Measurements from ENCODE around the gene PPDPF. TPM values are rescaled to one million over a fixed set of nuclear protein-coding genes. Genes with fewer than 3 reads are reported as not detected.

Gene PPDPF
- total and polyA plus RNA-seq, 2 donors (not counting 3 experiments of a cell fraction or from before 2014, with no cell fraction given): 52.2 to 219 TPM

GRCh38 chr20:63492982-63493381, 27.6 kb upstream of the PPDPF start:
- CTCF ChIA-PET: interaction anchor here (1.1 to 1.4 kb wide), 3 partner anchors 28 to 591 kb away, joined by 3 to 4 read pairs (median 3); partner anchors contain the start of genes LKAAEAR1, PPDPF and PTK6
- H3K9ac ChIP-seq (replicated peaks; ENCODE audit: extremely low read depth, insufficient read depth, low read length): no peak overlapping the region
- TF ChIP-seq JUN (IDR thresholded peaks at IDR 0.05; ENCODE audit: borderline replicate concordance, insufficient read depth, insufficient read length, low read depth) (no peak), MAX (IDR thresholded peaks at IDR 0.05; ENCODE audit: insufficient read depth, insufficient read length) (no peak), FOS (IDR thresholded peaks at IDR 0.05; ENCODE audit: borderline replicate concordance, insufficient read depth, low read length) (no peak), MYC (IDR thresholded peaks at IDR 0.05; ENCODE audit: low read depth, low read length) (no peak), EZH2 (IDR thresholded peaks at IDR 0.05; ENCODE audit: borderline replicate concordance, low read depth, low read length, severe bottlenecking) (no peak), POLR2A (IDR thresholded peaks at IDR 0.05; ENCODE audit: low read depth, low read length) (no peak), POLR2AphosphoS5 (IDR thresholded peaks at IDR 0.05; ENCODE audit: insufficient read depth, low read depth, low read length) (no peak), GATA2 (IDR thresholded peaks at IDR 0.05; ENCODE audit: insufficient read depth, insufficient read length, low read depth, low read length) (no peak), CTCF (IDR thresholded peaks at IDR 0.05; ENCODE audit: extremely low read depth in 1 of 2, insufficient read depth in 1 of 2, low read depth in 1 of 2, low read length in 2 of 2) (no peak)
- dilution Hi-C loops (cut with MboI; ENCODE audit: extremely low pct_ligation_motif_present, low sequenced_read_pairs): no loop called here
- H3K4me1 ChIP-seq (ENCODE audit: control insufficient read depth, extremely low read depth, insufficient read depth, low read length): no peaks in the 10 kb centered on the region
- H3K27ac ChIP-seq (ENCODE audit: insufficient read depth, low read depth, low read length): no peak overlapping the region
- no peaks in the 10 kb centered on the region for H3K36me3 ChIP-seq (ENCODE audit: control insufficient read depth in 2 of 2, extremely low read depth in 1 of 2, insufficient read depth in 2 of 2, low read length in 2 of 2)
- POLR2A ChIA-PET: no interaction called here
- no peaks in the 10 kb centered on the region for H3K9me1 ChIP-seq (replicated peaks; ENCODE audit: control insufficient read depth, extremely low read depth, insufficient read depth, low read length)
- no peaks in the 10 kb centered on the region for H3K9me3 ChIP-seq (replicated peaks; ENCODE audit: control insufficient read depth, insufficient read depth, low read length)
- H3K4me2 ChIP-seq (ENCODE audit: insufficient read depth, low read length): no peak overlapping the region
- intact Hi-C loops (cut with micrococcal nuclease): no loop called here
- FAIRE-seq (no peak), DNase-seq (ENCODE audit: low read depth, low spot score) (no peak)
- H3K79me2 ChIP-seq (ENCODE audit: control insufficient read depth, insufficient read depth, low read length): no peaks in the 10 kb centered on the region
- H4K20me1 ChIP-seq (replicated peaks; ENCODE audit: control insufficient read depth, extremely low read depth, insufficient read depth, low read length): no peaks in the 10 kb centered on the region
- H3K27me3 ChIP-seq (ENCODE audit: control insufficient read depth in 2 of 2, insufficient read depth in 2 of 2, low read length in 2 of 2): no peaks in the 10 kb centered on the region
- H3K4me3 ChIP-seq (replicated peaks in 1 of 3; ENCODE audit: insufficient read depth in 1 of 3, low read depth in 1 of 3, low read length in 3 of 3): no peak overlapping the region
- BruUV-seq (replicated peaks): no TSS peak
- no peak overlapping the region for H2AFZ ChIP-seq (ENCODE audit: low read depth, low read length)
